ENCODE data around the gene NPB.

The NPB gene

DNA sequence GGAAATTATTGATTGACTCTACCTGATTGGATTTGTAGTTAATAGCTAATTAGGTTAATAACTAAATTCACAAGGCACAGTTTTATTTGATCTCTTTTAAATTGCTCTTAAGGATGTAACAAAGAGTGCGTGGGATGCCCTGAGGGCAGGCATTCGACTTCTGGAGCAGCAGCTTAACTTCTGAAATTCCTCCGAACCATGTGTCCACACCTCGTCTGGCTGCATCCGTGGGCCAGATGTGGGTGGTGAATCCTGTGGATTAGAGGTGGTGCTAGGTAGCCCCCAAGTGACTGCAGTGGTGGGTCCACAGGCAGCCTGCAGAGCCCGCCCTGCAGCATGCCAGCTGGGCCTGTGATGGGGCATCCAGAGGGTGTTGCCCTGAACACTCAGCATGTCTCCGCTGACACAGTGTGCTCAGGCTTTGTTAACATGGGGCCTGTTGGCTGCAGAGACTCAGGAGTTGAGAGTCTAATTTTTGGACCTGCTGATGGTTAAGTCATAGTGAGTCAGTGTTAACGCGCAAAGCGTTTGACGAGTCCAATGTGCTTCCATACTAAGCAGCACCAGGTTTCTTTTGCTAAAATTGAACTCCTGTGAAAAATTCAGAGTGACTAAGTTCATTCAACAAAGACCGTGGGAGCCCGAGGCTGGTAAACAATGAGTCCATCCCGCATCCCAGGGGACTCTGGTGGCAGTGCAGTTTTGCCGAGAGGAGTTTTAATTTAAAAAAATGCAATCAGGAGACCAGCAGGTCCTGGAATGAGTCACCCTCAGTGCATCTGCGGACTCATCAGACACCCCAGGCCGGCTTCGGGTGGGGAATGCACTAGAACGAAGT lies 3.8 kb upstream of the NPB start (continued):
- TF ChIP-seq ZNF184 (tag by site-specific recombination; IDR thresholded peaks at IDR 0.05) (peak; percentile 90), ZEB2 (tag by site-specific recombination; IDR thresholded peaks at IDR 0.05) (peak; percentile 45; the same call in 1 of the 2 replicates), ZNF174 (tag by site-specific recombination; IDR thresholded peaks at IDR 0.05) (no peak), ZNF660 (tag by site-specific recombination; IDR thresholded peaks at IDR 0.05) (0 out of 2 replicates have a peak, but pooled peaks have one; percentile 64), BCL11A (tag by site-specific recombination; IDR thresholded peaks at IDR 0.05; ENCODE audit: low read depth) (0 out of 2 replicates have a peak, but pooled peaks have one; percentile 34), ZNF362 (tag by site-specific recombination; IDR thresholded peaks at IDR 0.05) (peak; percentile 80), ZNF394 (tag by site-specific recombination; IDR thresholded peaks at IDR 0.05; ENCODE audit: borderline replicate concordance) (0 out of 2 replicates have a peak, but pooled peaks have one; percentile 21), ZSCAN16 (tag by site-specific recombination; IDR thresholded peaks at IDR 0.05) (0 out of 2 replicates have a peak, but pooled peaks have one; percentile 67), ZNF600 (tag by site-specific recombination; IDR thresholded peaks at IDR 0.05) (peak; percentile 76; the same call in 1 of the 2 replicates), ZNF24 (tag by site-specific recombination; IDR thresholded peaks at IDR 0.05) (peak; percentile 85), ZBTB20 (tag by site-specific recombination; IDR thresholded peaks at IDR 0.05) (0 out of 2 replicates have a peak, but pooled peaks have one; percentile 22), ZNF629 (tag by site-specific recombination; IDR thresholded peaks at IDR 0.05) (peak; percentile 81), SCRT2 (tag by site-specific recombination; IDR thresholded peaks at IDR 0.05) (peak; percentile 24; the same call in 1 of the 2 replicates), GLIS1 (tag by site-specific recombination; IDR thresholded peaks at IDR 0.05) (peak; percentile 53; the same call in 1 of the 2 replicates), OSR2 (tag by site-specific recombination; IDR thresholded peaks at IDR 0.05) (peak; percentile 46)

- no peaks in the 10 kb centered on the region for H3K9me3 ChIP-seq (ENCODE audit: control insufficient read depth, insufficient read depth, low read depth, low read length)
- H3K36me3 ChIP-seq (ENCODE audit: control insufficient read depth in 2 of 2, insufficient read depth in 1 of 2, low read length in 2 of 2), result peaks cover 44 to 69% of the 10 kb centered on the region in 2 experiments
- ChIA-PET POLR2A (interaction anchor here (0.9 kb wide), 1 partner anchor 129 kb away, joined by 3 read pairs; no protein-coding TSS in a partner anchor), CTCF (no interaction called here)
- TF ChIP-seq ZIC2 (tag by site-specific recombination; IDR thresholded peaks at IDR 0.05) (peak; percentile 34), PATZ1 (tag by site-specific recombination; IDR thresholded peaks at IDR 0.05) (0 out of 2 replicates have a peak, but pooled peaks have one; percentile 7), ZNF624 (tag by site-specific recombination; IDR thresholded peaks at IDR 0.05) (no peak)
- H3K4me1 ChIP-seq (ENCODE audit: control insufficient read depth, insufficient read depth, low read length), result 0 out of 2 replicates have a peak, but pooled peaks cover 4% of the 10 kb centered on the region
- H3K4me3 ChIP-seq (ENCODE audit: low read depth, low read length), result no peak overlapping the region
- peak overlapping the region; percentile 30 for H3K27ac ChIP-seq (ENCODE audit: extremely low read depth, low read depth, low read length)
Observed at GRCh38 chr17:81898885-81899284, 3.2 kb upstream of the NPB start.

DNA sequence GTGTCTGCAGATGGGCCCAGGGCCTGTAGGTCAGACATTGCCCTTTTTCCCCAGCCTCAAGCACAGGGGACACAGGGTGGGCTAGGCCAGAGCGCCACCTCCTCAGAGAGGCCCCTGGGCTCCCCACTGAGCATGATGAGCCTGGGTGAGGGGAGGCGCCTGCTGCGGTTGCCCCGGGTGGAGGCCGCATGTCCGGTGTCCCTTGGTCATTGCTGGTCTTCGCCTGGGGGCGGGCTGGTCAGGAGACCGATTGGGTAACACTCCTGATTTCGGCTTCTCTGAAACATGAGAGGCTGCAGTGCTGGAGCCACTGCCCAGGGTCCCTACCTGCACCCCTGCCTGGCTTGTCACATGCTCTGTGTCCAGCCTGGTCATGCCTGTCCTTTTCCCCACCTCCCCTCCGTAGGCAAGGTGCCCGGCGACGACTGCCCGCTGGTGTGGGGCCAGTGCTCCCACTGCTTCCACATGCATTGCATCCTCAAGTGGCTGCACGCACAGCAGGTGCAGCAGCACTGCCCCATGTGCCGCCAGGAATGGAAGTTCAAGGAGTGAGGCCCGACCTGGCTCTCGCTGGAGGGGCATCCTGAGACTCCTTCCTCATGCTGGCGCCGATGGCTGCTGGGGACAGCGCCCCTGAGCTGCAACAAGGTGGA lies 2.4 kb upstream of the NPB start:
- H3K9me3 ChIP-seq (ENCODE audit: control insufficient read depth, insufficient read depth, low read depth, low read length), result no peaks in the 10 kb centered on the region
- peaks cover 37 to 68% of the 10 kb centered on the region in 2 experiments for H3K36me3 ChIP-seq (ENCODE audit: control insufficient read depth in 2 of 2, insufficient read depth in 1 of 2, low read length in 2 of 2)
- no peak overlapping the region; the same call in 1 of the 2 replicates for H3K27ac ChIP-seq (ENCODE audit: extremely low read depth, low read depth, low read length)
- peak; percentile 56 for TF ChIP-seq ZIC2 (tag by site-specific recombination; IDR thresholded peaks at IDR 0.05)
- TF ChIP-seq GLIS1 (tag by site-specific recombination; IDR thresholded peaks at IDR 0.05), result no peak
- H3K4me1 ChIP-seq (ENCODE audit: control insufficient read depth, insufficient read depth, low read length), result 0 out of 2 replicates have a peak, but pooled peaks cover 4% of the 10 kb centered on the region
- ChIA-PET CTCF (no interaction called here), POLR2A (interaction anchor here (0.6 kb wide), 2 partner anchors 17 to 141 kb away, joined by 3 to 9 read pairs; no protein-coding TSS in a partner anchor)
- H3K4me3 ChIP-seq (ENCODE audit: low read depth, low read length), result no peak overlapping the region
